A549 (cell line): ENCODE data around the gene RAP1A. TPM values are rescaled to one million over a fixed set of nuclear protein-coding genes. Genes with fewer than 3 reads are reported as not detected.

ENCODE experiments used
- ATAC-seq, 2 experiments: fragments of 200-7000 bp in 1 of 2; fragments of >200 bp in 1 of 2; cut with Nextera tagmentation in 1 of 2; cut with Tn5 transposase in 1 of 2; 3 replicates each; pipeline versions ENCODE4 v1.8.0 to v1.9.1; 2018 to 2020; ENCODE audit warnings: mild to moderate bottlenecking in 1 of 2, moderate library complexity in 1 of 2
- CTCF ChIA-PET: fragments of 300-600 bp; sonication (Branson Sonifier 250); formaldehyde crosslinking; extraction: SDS; loops from one replicate; lab custom pipeline; 2021; ENCODE audit warnings: antibody characterized with exemption, inconsistent platforms; lab: Yijun Ruan, JAX
- POLR2A ChIA-PET: fragments of 350-600 bp; formaldehyde crosslinking; extraction: SDS; loops from one replicate; lab custom pipeline; 2021; ENCODE audit warnings: antibody characterized with exemption, inconsistent platforms; lab: Yijun Ruan, JAX
- DNase-seq, 2 experiments: peaks; one replicate each; pipeline versions ENCODE4 v3.0.0 to v3.0.0-alpha.2; 2011 to 2016; ENCODE audit warnings: low read depth in 1 of 2, low spot score in 1 of 2
- FAIRE-seq: peaks from 2 replicates; lab custom pipeline; 2011; peaks lifted over from hg19 to GRCh38; lab: Jason Lieb, UNC
- H3K27ac ChIP-seq, 2 experiments: fragments of >200 bp; sonication (Bioruptor Twin); formaldehyde crosslinking; 3 replicates each; pipeline ENCODE4 v1.5.1; 2016 to 2017
- H3K4me1 ChIP-seq: fragments of >200 bp; sonication (Bioruptor Twin); formaldehyde crosslinking; 3 replicates; pipeline ENCODE4 v1.6.1; 2016
- H3K4me2 ChIP-seq: fragments of >200 bp; sonication (Bioruptor Twin); formaldehyde crosslinking; 3 replicates; pipeline ENCODE4 v1.6.1; 2016
- H3K4me3 ChIP-seq: fragments of >200 bp; sonication (Bioruptor Twin); formaldehyde crosslinking; 3 replicates; pipeline ENCODE4 v1.5.1; 2016
- H3K9me3 ChIP-seq: fragments of >200 bp; sonication (Bioruptor Twin); formaldehyde crosslinking; 3 replicates; pipeline ENCODE4 v1.6.1; 2016
- BCL3 ChIP-seq: fragments of >200 bp; sonication (Bioruptor Twin); formaldehyde crosslinking; IDR thresholded peaks from 3 replicates; pipeline ENCODE4 v1.6.1; 2016
- CBX8 ChIP-seq: fragments of 200-600 bp; sonication (generic); IDR thresholded peaks from 2 replicates; pipeline ENCODE4 v1.6.1; 2016
- CHD2 ChIP-seq: fragments of 150-350 bp; IDR thresholded peaks from 2 replicates; pipeline ENCODE4 v1.6.1; 2014; ENCODE audit warnings: low read length; ENCODE audit not compliant: partially characterized antibody
- CHD4 ChIP-seq: fragments of 200-600 bp; sonication (generic); IDR thresholded peaks from 2 replicates; pipeline ENCODE4 v1.6.1; 2016; ENCODE audit warnings: antibody characterized with exemption, mild to moderate bottlenecking, borderline replicate concordance
- FOSB ChIP-seq: fragments of 250-450 bp; sonication (Bioruptor Pico); IDR thresholded peaks from 2 replicates; pipeline ENCODE4 v1.5.0; 2020; ENCODE audit warnings: mild to moderate bottlenecking, moderate library complexity
- FOSL2 ChIP-seq, 2 experiments: fragments of 450-650 bp in 1 of 2; fragments of >200 bp in 1 of 2; sonication (Bioruptor Twin) in 1 of 2; formaldehyde crosslinking; IDR thresholded peaks; 2 replicates each; pipeline versions ENCODE4 v1.5.0 to v1.6.1; 2016 to 2020; ENCODE audit warnings: mild to moderate bottlenecking in 1 of 2, moderate library complexity in 1 of 2
- HES2 ChIP-seq: fragments of >200 bp; sonication (Bioruptor Twin); formaldehyde crosslinking; IDR thresholded peaks from 2 replicates; pipeline ENCODE4 v1.6.1; 2016
- HMGXB4 ChIP-seq: fragments of 250-450 bp; sonication (Bioruptor Pico); IDR thresholded peaks from 2 replicates; pipeline ENCODE4 v1.5.0; 2021; ENCODE audit warnings: mild to moderate bottlenecking, moderate library complexity, borderline replicate concordance
- HOXA7 ChIP-seq: fragments of 250-450 bp; sonication (Bioruptor Pico); IDR thresholded peaks from 2 replicates; pipeline ENCODE4 v1.5.0; 2020; ENCODE audit warnings: mild to moderate bottlenecking, moderate library complexity
- HOXB13 ChIP-seq: fragments of 250-450 bp; sonication (Bioruptor Pico); IDR thresholded peaks from 2 replicates; pipeline ENCODE4 v1.5.0; 2020; ENCODE audit warnings: low read depth, mild to moderate bottlenecking, moderate library complexity
- HOXB5 ChIP-seq: fragments of 250-450 bp; sonication (Bioruptor Pico); IDR thresholded peaks from 2 replicates; pipeline ENCODE4 v1.5.0; 2020; ENCODE audit warnings: mild to moderate bottlenecking, moderate library complexity
- JUN ChIP-seq, 2 experiments: fragments of >200 bp; sonication (Bioruptor Twin); formaldehyde crosslinking; IDR thresholded peaks; 2 replicates in 1 of 2; 3 replicates in 1 of 2; pipeline ENCODE4 v1.6.1; 2016 to 2017
- JUNB ChIP-seq: fragments of >200 bp; sonication (Bioruptor Twin); formaldehyde crosslinking; IDR thresholded peaks from 2 replicates; pipeline ENCODE4 v1.6.1; 2016
- KDM5A ChIP-seq: fragments of 200-600 bp; sonication (generic); IDR thresholded peaks from 2 replicates; pipeline ENCODE4 v1.6.1; 2016; ENCODE audit warnings: antibody characterized with exemption, mild to moderate bottlenecking
- REST ChIP-seq: fragments of 200-600 bp; sonication (generic); IDR thresholded peaks from 2 replicates; pipeline ENCODE4 v1.6.1; 2016; ENCODE audit warnings: antibody characterized with exemption, mild to moderate bottlenecking, moderate library complexity
- USF2 ChIP-seq: fragments of 450-650 bp; IDR thresholded peaks from 2 replicates; pipeline ENCODE4 v1.6.1; 2014; ENCODE audit warnings: antibody characterized with exemption
- ZNF302 ChIP-seq: fragments of 250-450 bp; sonication (Bioruptor Pico); IDR thresholded peaks from 2 replicates; pipeline ENCODE4 v1.9.0; 2021; ENCODE audit warnings: inconsistent platforms, mild to moderate bottlenecking, moderate library complexity
- WGBS: methylation state at CpG from one replicate; pipeline ENCODE4 v1.1.6; 2017; ENCODE audit errors: missing lambda C conversion rate; 5-methylcytosine and 5-hydroxymethylcytosine counted together
- polyA plus RNA-seq, 4 experiments: library from polyadenylated mRNA; depleted of rRNA in 3 of 4; stranded (reverse); fragments of >200 nt; fragmentation: RNase III in 1 of 4; extraction: RNeasy Plus Mini Kit Qiagen cat#74134 plus additional on column Dnase treatment in 1 of 4; gene quantifications; 2 replicates in 3 of 4; 3 replicates in 1 of 4; pipeline ENCODE4 v1.2.3, GENCODE V29; 2011 to 2017

Gene RAP1A
- polyA plus RNA-seq, 2 of the 4 experiments (the other 2 are of a cell fraction) = 37.1 to 39.8 TPM

GRCh38 chr1:111585447-111586086 lies 34.0 kb upstream of the RAP1A start:
- ChIA-PET POLR2A (no interaction called here), CTCF (interaction anchor here (1.5 to 1.9 kb wide), 2 partner anchors 14 to 15 kb away, joined by 3 to 4 read pairs; no protein-coding TSS in a partner anchor)
- no peaks in the 10 kb centered on the region for H3K9me3 ChIP-seq
- 59% methylated on average over 1 of the region's 1 CpG for WGBS
- no peaks in the 10 kb centered on the region for H3K4me1 ChIP-seq
- H3K4me3 ChIP-seq = no peak overlapping the region
- ATAC-seq (no peak), DNase-seq (no peak), FAIRE-seq (no peak)
- no peak overlapping the region for H3K4me2 ChIP-seq
- H3K27ac ChIP-seq = no peak overlapping the region
- TF ChIP-seq ZNF302 (CRISPR knock-in tag) (no peak), HOXB5 (CRISPR knock-in tag) (no peak), JUN (IDR thresholded peaks at IDR 0.05) (no peak), BCL3 (no peak), FOSB (CRISPR knock-in tag) (no peak), CHD4 (no peak)

GRCh38 chr1:111586112-111586511 lies 33.5 kb upstream of the RAP1A start:
- H3K4me3 ChIP-seq = no peak overlapping the region
- H3K9me3 ChIP-seq = no peaks in the 10 kb centered on the region
- ATAC-seq = no peak
- no peaks in the 10 kb centered on the region for H3K4me1 ChIP-seq
- H3K4me2 ChIP-seq = no peak overlapping the region
- no peak for FAIRE-seq
- TF ChIP-seq HMGXB4 (CRISPR knock-in tag) (no peak), HOXB13 (CRISPR knock-in tag) (no peak), CHD2 (no peak), HOXA7 (CRISPR knock-in tag) (no peak), JUNB (no peak), JUN (IDR thresholded peaks at IDR 0.05) (no peak), FOSL2 (IDR thresholded peaks at IDR 0.05) (no peak), FOSL2 (CRISPR knock-in tag; IDR thresholded peaks at IDR 0.05) (no peak), REST (no peak), USF2 (no peak), HES2 (no peak), CBX8 (no peak), KDM5A (no peak)
- ChIA-PET POLR2A (no interaction called here), CTCF (interaction anchor here (1.4 to 1.9 kb wide), 3 partner anchors 10 to 15 kb away, joined by 3 to 4 read pairs (median 4); no protein-coding TSS in a partner anchor)
- no peak for DNase-seq
- no peak overlapping the region for H3K27ac ChIP-seq
- WGBS = 27% methylated on average over 2 of the region's 2 CpGs
